GM23338 (cell line): ENCODE measurements around the gene MGAT5. TPM values are rescaled to one million over a fixed set of nuclear protein-coding genes. Genes with fewer than 3 reads are reported as not detected.

Source experiments
- ATAC-seq: fragments of 200-7000 bp; cut with Tn5 transposase; 3 replicates; pipeline ENCODE4 v1.9.1; 2020
- DNase-seq: peaks from one replicate; pipeline ENCODE4 v3.0.0-alpha.2; 2015; ENCODE audit warnings: low spot score
- H2AFZ ChIP-seq: fragments of 200-600 bp; sonication (generic); 2 replicates; pipeline ENCODE4 v1.8.0; 2016; ENCODE audit warnings: antibody characterized with exemption, mild to moderate bottlenecking, moderate library complexity
- H3F3A ChIP-seq: fragments of 200-600 bp; sonication (generic); replicated peaks from 2 replicates; pipeline ENCODE4 v1.8.0; 2017; ENCODE audit warnings: antibody characterized with exemption, mixed run types, low read depth
- H3K27ac ChIP-seq: fragments of 200-600 bp; sonication (generic); 2 replicates; pipeline ENCODE4 v1.6.1; 2016; ENCODE audit warnings: low read depth
- H3K27me3 ChIP-seq: fragments of 200-600 bp; sonication (generic); 2 replicates; pipeline ENCODE4 v1.8.0; 2016; ENCODE audit warnings: mild to moderate bottlenecking, mixed run types, moderate library complexity; ENCODE audit not compliant: insufficient read depth
- H3K36me3 ChIP-seq: fragments of 200-600 bp; sonication (generic); 2 replicates; pipeline ENCODE4 v1.8.0; 2016; ENCODE audit warnings: mild to moderate bottlenecking; ENCODE audit not compliant: insufficient read depth
- H3K4me1 ChIP-seq: fragments of 200-600 bp; sonication (generic); 2 replicates; pipeline ENCODE4 v1.8.0; 2016; ENCODE audit warnings: mild to moderate bottlenecking, moderate library complexity; ENCODE audit not compliant: insufficient read depth
- H3K4me2 ChIP-seq: fragments of 200-600 bp; sonication (generic); 2 replicates; pipeline ENCODE4 v1.7.1; 2017; ENCODE audit warnings: mixed run types
- H3K4me3 ChIP-seq: fragments of 200-600 bp; sonication (generic); 2 replicates; pipeline ENCODE4 v1.6.1; 2016; ENCODE audit warnings: mixed run types
- H3K79me2 ChIP-seq: fragments of 200-600 bp; sonication (generic); replicated peaks from 2 replicates; pipeline ENCODE4 v1.8.0; 2017; ENCODE audit warnings: mild to moderate bottlenecking; ENCODE audit not compliant: insufficient read depth
- H3K9me2 ChIP-seq: fragments of 200-600 bp; sonication (generic); 2 replicates; pipeline ENCODE4 v1.8.0; 2017; ENCODE audit not compliant: insufficient read depth
- H4K20me1 ChIP-seq: fragments of 200-600 bp; sonication (generic); replicated peaks from 2 replicates; pipeline ENCODE4 v1.8.0; 2017; ENCODE audit warnings: mild to moderate bottlenecking; ENCODE audit not compliant: insufficient read depth
- H3K27ac Mint-ChIP-seq: 2 replicates; pipeline ENCODE4 v1.8.0; 2020; ENCODE audit warnings: inconsistent platforms, mild to moderate bottlenecking, moderate library complexity, mixed read lengths
- H3K27me3 Mint-ChIP-seq: 3 replicates; pipeline ENCODE4 v1.8.0; 2022; ENCODE audit warnings: low read depth, mild to moderate bottlenecking, moderate library complexity, mixed read lengths, inconsistent platforms; ENCODE audit not compliant: insufficient read depth, poor library complexity
- H3K36me3 Mint-ChIP-seq: 3 replicates; pipeline ENCODE4 v1.8.0; 2021; ENCODE audit warnings: low read depth, mild to moderate bottlenecking, inconsistent platforms, moderate library complexity, mixed read lengths
- H3K4me1 Mint-ChIP-seq: 3 replicates; pipeline ENCODE4 v1.8.0; 2020; ENCODE audit warnings: mild to moderate bottlenecking, inconsistent platforms, mixed read lengths
- H3K4me3 Mint-ChIP-seq: 3 replicates; pipeline ENCODE4 v1.8.0; 2021; ENCODE audit warnings: moderate library complexity, mild to moderate bottlenecking, inconsistent platforms, mixed read lengths
- H3K9me3 Mint-ChIP-seq: 3 replicates; pipeline ENCODE4 v1.8.0; 2020; ENCODE audit warnings: moderate library complexity, mild to moderate bottlenecking, inconsistent platforms, mixed read lengths
- CREB1 ChIP-seq: fragments of 250-450 bp; sonication (Bioruptor Pico); IDR thresholded peaks from 2 replicates; pipeline ENCODE4 v1.5.0; 2020; ENCODE audit warnings: low read depth, mild to moderate bottlenecking, moderate library complexity
- CTCF ChIP-seq, 2 experiments: fragments of 200-600 bp in 1 of 2; sonication (generic) in 1 of 2; conservative IDR thresholded peaks; 2 replicates each; pipeline versions ENCODE4 v1.5.1 to v1.6.1; 2016 to 2017; ENCODE audit warnings: antibody characterized with exemption in 2 of 2, low read depth in 2 of 2, mild to moderate bottlenecking in 2 of 2, moderate library complexity in 1 of 2
- ETS1 ChIP-seq: IDR thresholded peaks from 2 replicates; pipeline ENCODE4 v1.6.1; 2016; ENCODE audit warnings: antibody characterized with exemption
- EZH2phosphoT487 ChIP-seq: fragments of 200-600 bp; sonication (generic); IDR thresholded peaks from one replicate; pipeline ENCODE4 v1.8.1; 2018; ENCODE audit warnings: antibody characterized with exemption; ENCODE audit not compliant: unreplicated experiment
- JUNB ChIP-seq: IDR thresholded peaks from one replicate; pipeline ENCODE4 v1.6.1; 2016; ENCODE audit warnings: antibody characterized with exemption; ENCODE audit not compliant: unreplicated experiment
- NANOG ChIP-seq: IDR thresholded peaks from 2 replicates; pipeline ENCODE4 v1.6.1; 2016; ENCODE audit warnings: antibody characterized with exemption, borderline replicate concordance
- POLR2AphosphoS5 ChIP-seq: IDR thresholded peaks from 2 replicates; pipeline ENCODE4 v1.6.1; 2016; ENCODE audit warnings: antibody characterized with exemption, low read depth
- REST ChIP-seq: IDR thresholded peaks from one replicate; pipeline ENCODE4 v1.6.1; 2018; ENCODE audit warnings: antibody characterized with exemption; ENCODE audit not compliant: unreplicated experiment
- STAT1 ChIP-seq: IDR thresholded peaks from one replicate; pipeline ENCODE4 v1.6.1; 2016; ENCODE audit warnings: antibody characterized with exemption; ENCODE audit not compliant: unreplicated experiment
- ZNF114 ChIP-seq: fragments of 250-450 bp; sonication (Bioruptor Pico); IDR thresholded peaks from 2 replicates; pipeline ENCODE4 v1.5.0; 2020; ENCODE audit warnings: mild to moderate bottlenecking, moderate library complexity
- ZNF331 ChIP-seq: fragments of 250-450 bp; sonication (Bioruptor Pico); IDR thresholded peaks from 2 replicates; pipeline ENCODE4 v1.5.0; 2020; ENCODE audit warnings: low read depth, mild to moderate bottlenecking, moderate library complexity
- ZNF462 ChIP-seq: fragments of 250-450 bp; sonication (Bioruptor Pico); IDR thresholded peaks from 2 replicates; pipeline ENCODE4 v1.5.0; 2020; ENCODE audit warnings: mild to moderate bottlenecking, moderate library complexity
- polyA plus RNA-seq: library from polyadenylated mRNA; unstranded; fragments of >200 nt; fragmentation: Nextera tagmentation; extraction: Ambion mirVana; gene quantifications from 2 replicates; pipeline ENCODE4 v1.2.1, GENCODE V29; 2016
- total RNA-seq: library from RNA; depleted of rRNA; stranded (reverse); fragments of >200 nt; shearing (Covaris generic); gene quantifications from 2 replicates; pipeline ENCODE4 v1.2.3, GENCODE V29; 2014

Gene MGAT5
- total and polyA plus RNA-seq, 2 experiments from 2014 or later: 4.6 to 27.6 TPM

GRCh38 chr2:134370655-134371445, 117.0 kb downstream of the MGAT5 start (continued):
- TF ChIP-seq ZNF331 (CRISPR knock-in tag) (no peak), REST (no peak), POLR2AphosphoS5 (no peak), EZH2phosphoT487 (no peak)

GRCh38 chr2:134372141-134372540, 118.3 kb downstream of the MGAT5 start:
- no peaks in the 10 kb centered on the region; the same call in 1 of the 2 replicates for H3K4me1 ChIP-seq

More at GRCh38 chr2:134372141-134372540, 118.3 kb downstream of the MGAT5 start:
- Histone ChIP-seq H3K4me3 (no peak overlapping the region), H4K20me1 (no peaks in the 10 kb centered on the region), H3F3A (no peaks in the 10 kb centered on the region), H3K27ac (no peak overlapping the region), H3K36me3 (no peaks in the 10 kb centered on the region), H3K27me3 (no peaks in the 10 kb centered on the region), H3K4me2 (no peak overlapping the region), H2AFZ (no peak overlapping the region), H3K79me2 (no peaks in the 10 kb centered on the region), H3K9me2 (no peaks in the 10 kb centered on the region)
- DNase-seq: no peak
- TF ChIP-seq ETS1: no peak
- TF ChIP-seq CTCF (conservative IDR thresholded peaks at IDR 0.05; ENCODE audit: low read depth in 2 of 2): no peak
- TF ChIP-seq ZNF331 (CRISPR knock-in tag): no peak
- no peak for TF ChIP-seq STAT1
- no peak for TF ChIP-seq ZNF462
- TF ChIP-seq ZNF114 (CRISPR knock-in tag): no peak
- no peak for TF ChIP-seq CREB1 (CRISPR knock-in tag)
- TF ChIP-seq EZH2phosphoT487: no peak
- TF ChIP-seq NANOG: no peak
- no peak for TF ChIP-seq POLR2AphosphoS5
- no peak for TF ChIP-seq JUNB
- H3K36me3 Mint-ChIP-seq: no peaks in the 10 kb centered on the region
- no peak for ATAC-seq
- no peaks in the 10 kb centered on the region for H3K4me1 Mint-ChIP-seq
- H3K27me3 Mint-ChIP-seq: no peaks in the 10 kb centered on the region
- H3K4me3 Mint-ChIP-seq: no peak overlapping the region
- H3K27ac Mint-ChIP-seq: no peak overlapping the region
- H3K9me3 Mint-ChIP-seq: no peaks in the 10 kb centered on the region
